Right atrium auricular region (tissue), 2 donors: Measurements from ENCODE around the gene FARSA. TPM values are rescaled to one million over a fixed set of nuclear protein-coding genes. Genes with fewer than 3 reads are reported as not detected.
A peak's percentile ranks its signal among the peaks of the same experiment; 100 is the strongest.

Experiments used
- DNase-seq: peaks from one replicate; pipeline ENCODE4 v3.0.0-alpha.2; 2019; ENCODE audit warnings: low spot score
- H3K27ac ChIP-seq, 2 donors: fragments of 200-600 bp; sonication (generic); 1 replicate in 1 of 2; 2 replicates in 1 of 2; pipeline ENCODE4 v1.5.1; 2016 to 2019
- H3K27me3 ChIP-seq, 2 donors: fragments of 200-600 bp; sonication (generic); one replicate each; pipeline versions ENCODE4 v1.5.1 to v1.6.0; 2017 to 2019
- H3K36me3 ChIP-seq: fragments of 200-600 bp; sonication (generic); one replicate; pipeline ENCODE4 v1.5.1; 2016
- H3K4me1 ChIP-seq, 2 donors: fragments of 200-600 bp; sonication (generic); one replicate each; pipeline versions ENCODE4 v1.5.1 to v1.6.0; 2017 to 2019
- H3K4me3 ChIP-seq, 2 donors: fragments of 200-600 bp; sonication (generic); 1 replicate in 1 of 2; 2 replicates in 1 of 2; pipeline ENCODE4 v1.5.1; 2017 to 2019; ENCODE audit warnings: mild to moderate bottlenecking in 1 of 2, moderate library complexity in 1 of 2
- H3K9me3 ChIP-seq, 2 donors: fragments of 200-600 bp; sonication (generic); one replicate each; pipeline ENCODE4 v1.5.1; 2019
- total RNA-seq, 2 donors: library from RNA; depleted of rRNA; stranded (reverse); fragments of >200 nt; gene quantifications; one replicate each; pipeline ENCODE4 v1.1.0, GENCODE V29; 2016
- TF ChIP-seq, protein P1 (sequence below), 2 donors: fragments of 200-600 bp; sonication (generic); IDR thresholded peaks; one replicate each; pipeline ENCODE4 v1.5.1; 2019; ENCODE audit warnings: antibody characterized with exemption in 2 of 2

Gene FARSA
- total RNA-seq, 2 donors from 2014 or later = 36.4 TPM

DNA sequence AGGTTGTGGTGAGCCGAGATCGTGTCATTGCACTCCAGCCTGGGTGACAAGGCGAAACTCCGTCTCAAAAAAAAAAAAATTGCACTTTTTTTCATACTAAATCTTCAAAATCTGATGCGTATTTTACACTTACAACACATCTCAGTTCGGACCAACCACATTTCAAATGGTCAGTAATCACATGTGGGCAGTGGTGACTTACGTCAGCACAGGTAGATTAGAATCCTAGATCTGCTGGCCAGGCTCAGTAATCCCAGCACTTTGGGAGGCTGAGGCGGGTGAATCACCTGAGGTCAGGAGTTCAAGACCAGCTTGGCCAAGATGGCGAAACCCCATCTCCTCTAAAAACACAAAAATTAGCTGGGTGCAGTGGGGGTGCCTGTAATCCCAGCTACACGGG, 1.6 kb upstream of the FARSA start:
- Histone ChIP-seq H3K4me1 (peaks cover 3 to 30% of the 10 kb centered on the region in 2 donors), H3K36me3 (peaks cover 12% of the 10 kb centered on the region), H3K4me3 (no peak overlapping the region), H3K27ac (no peak overlapping the region), H3K27me3 (no peaks in the 10 kb centered on the region), H3K9me3 (no peaks in the 10 kb centered on the region)
- no peak for DNase-seq
- TF ChIP-seq, protein P1, sequence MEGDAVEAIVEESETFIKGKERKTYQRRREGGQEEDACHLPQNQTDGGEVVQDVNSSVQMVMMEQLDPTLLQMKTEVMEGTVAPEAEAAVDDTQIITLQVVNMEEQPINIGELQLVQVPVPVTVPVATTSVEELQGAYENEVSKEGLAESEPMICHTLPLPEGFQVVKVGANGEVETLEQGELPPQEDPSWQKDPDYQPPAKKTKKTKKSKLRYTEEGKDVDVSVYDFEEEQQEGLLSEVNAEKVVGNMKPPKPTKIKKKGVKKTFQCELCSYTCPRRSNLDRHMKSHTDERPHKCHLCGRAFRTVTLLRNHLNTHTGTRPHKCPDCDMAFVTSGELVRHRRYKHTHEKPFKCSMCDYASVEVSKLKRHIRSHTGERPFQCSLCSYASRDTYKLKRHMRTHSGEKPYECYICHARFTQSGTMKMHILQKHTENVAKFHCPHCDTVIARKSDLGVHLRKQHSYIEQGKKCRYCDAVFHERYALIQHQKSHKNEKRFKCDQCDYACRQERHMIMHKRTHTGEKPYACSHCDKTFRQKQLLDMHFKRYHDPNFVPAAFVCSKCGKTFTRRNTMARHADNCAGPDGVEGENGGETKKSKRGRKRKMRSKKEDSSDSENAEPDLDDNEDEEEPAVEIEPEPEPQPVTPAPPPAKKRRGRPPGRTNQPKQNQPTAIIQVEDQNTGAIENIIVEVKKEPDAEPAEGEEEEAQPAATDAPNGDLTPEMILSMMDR (IDR thresholded peaks at IDR 0.05) = no peak

DNA sequence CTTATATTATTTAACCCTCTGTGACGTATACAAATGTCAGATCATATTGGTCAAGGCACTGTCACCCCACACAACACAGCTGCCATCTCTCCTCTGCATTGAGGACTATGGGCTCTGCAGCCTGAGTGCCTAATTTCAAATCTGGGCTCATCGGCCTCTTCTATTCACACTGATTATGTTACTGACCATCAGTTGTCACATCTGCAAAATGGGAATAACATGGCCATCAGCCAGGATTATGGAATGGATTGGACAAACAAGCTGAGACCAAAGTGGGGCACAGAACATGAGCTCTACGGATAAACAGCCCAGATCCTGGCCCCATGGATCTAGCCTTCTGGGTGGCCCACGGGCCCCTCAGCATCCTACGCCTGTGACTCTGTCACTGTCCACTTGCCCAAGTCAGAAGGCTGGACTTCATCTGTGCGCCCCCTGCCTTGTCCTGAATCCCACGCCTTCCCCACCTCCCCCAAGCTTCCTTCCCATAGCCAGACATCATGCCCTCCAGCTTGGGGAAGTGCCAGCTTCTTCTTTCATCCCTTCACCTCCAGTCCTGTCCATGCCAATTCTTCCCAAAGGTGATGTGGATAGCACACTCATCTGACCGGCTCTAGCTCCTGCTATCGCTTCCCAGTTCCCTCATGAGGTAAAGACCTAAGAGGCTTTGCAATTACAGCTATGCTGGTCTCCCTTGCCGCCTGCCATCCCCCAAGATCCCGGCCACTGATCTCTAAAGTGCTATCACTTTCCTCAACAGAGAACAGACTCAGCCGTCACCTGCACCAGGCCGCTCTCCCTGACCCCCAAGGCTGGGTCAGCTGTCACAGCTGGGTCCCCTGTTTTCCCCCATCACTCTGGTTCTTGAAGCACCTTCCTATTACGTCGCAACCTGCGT, 872 bp downstream of the FARSA start:
- Histone ChIP-seq H3K4me1 (peaks cover 3 to 17% of the 10 kb centered on the region in 2 donors), H3K27ac (peak overlapping the region; percentile 86 to 87), H3K36me3 (peaks cover 30% of the 10 kb centered on the region), H3K9me3 (no peaks in the 10 kb centered on the region), H3K27me3 (no peaks in the 10 kb centered on the region), H3K4me3 (peak overlapping the region; percentile 91 to 98)
- no peak for DNase-seq
- TF ChIP-seq, protein P1 (IDR thresholded peaks at IDR 0.05) = no peak

DNA sequence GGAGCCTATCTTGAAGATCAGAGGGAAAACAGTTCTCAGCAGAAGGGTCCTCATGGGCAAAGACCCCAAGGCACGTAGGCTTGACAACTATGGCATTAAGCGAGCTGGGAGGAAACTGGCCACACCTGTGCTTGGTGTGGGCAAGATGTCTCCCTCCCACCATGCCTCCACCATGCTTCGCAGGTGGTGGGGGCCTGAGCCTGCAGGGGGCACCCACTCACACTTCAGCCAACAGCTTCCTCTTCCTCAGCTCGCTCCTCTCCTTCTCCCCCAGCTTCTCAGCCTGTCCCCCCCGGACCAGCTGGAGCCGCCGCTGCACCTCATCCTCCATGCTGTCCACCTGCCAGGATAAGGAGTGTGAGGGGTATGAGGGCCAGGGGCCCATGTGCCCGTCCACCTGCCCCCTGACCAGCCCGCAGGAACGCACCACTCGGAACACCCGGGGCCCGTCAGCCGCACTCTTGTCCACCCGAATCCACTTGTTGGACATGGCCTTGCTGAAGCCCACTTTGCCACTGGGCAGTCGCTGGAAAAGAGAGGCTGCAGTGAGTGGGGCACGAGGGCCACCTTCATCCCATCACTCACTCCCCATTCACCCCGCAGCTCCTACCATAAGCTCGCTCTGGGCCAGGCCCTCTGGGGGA, 3.4 kb downstream of the FARSA start:
- H3K27ac ChIP-seq = no peak overlapping the region
- H3K36me3 ChIP-seq = peaks cover 54% of the 10 kb centered on the region
- H3K9me3 ChIP-seq = no peaks in the 10 kb centered on the region
- H3K4me1 ChIP-seq = peaks cover 3 to 12% of the 10 kb centered on the region in 2 donors
- no peak overlapping the region for H3K4me3 ChIP-seq
- H3K27me3 ChIP-seq = no peaks in the 10 kb centered on the region
- no peak for DNase-seq
- TF ChIP-seq, protein P1 (IDR thresholded peaks at IDR 0.05) = no peak

DNA sequence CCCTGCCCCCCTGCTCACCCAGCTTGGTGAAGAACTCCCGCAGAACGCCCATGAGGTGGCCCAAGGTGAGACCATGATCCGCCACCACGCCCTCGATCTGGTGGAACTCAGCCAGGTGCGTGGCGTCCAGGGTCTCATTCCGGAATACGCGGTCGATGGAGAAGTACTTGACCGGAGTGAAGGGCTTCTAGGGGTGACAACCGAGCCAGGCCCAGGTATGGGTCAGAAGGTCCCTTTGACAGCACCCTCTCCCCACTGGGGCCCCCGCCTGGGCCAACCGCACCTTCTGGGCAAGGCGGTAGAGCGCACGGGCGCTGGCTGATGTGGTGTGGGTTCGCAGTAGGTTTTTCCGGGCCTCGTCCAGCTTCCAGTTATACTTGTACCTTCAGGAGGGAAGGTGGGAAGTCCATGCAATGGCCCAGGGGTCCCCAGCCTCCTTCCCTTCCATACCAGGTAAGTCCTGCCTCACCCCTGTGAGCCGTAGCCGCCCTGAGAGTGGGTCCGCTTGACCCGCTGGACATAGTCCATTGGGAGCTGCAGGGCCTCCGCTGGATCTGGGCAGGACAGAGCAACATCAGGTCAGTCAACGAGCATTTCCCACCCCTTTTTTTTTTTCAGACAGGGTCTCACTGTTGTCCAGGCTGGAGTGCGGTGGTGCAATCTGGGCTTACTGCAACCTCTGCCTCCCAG, 8.7 kb downstream of the FARSA start:
- no peak for DNase-seq
- Histone ChIP-seq H3K27ac (no peak overlapping the region), H3K4me1 (no peaks in the 10 kb centered on the region), H3K4me3 (no peak overlapping the region), H3K36me3 (peaks cover 72% of the 10 kb centered on the region), H3K27me3 (no peaks in the 10 kb centered on the region), H3K9me3 (no peaks in the 10 kb centered on the region)
- TF ChIP-seq, protein P1 (IDR thresholded peaks at IDR 0.05) = no peak

DNA sequence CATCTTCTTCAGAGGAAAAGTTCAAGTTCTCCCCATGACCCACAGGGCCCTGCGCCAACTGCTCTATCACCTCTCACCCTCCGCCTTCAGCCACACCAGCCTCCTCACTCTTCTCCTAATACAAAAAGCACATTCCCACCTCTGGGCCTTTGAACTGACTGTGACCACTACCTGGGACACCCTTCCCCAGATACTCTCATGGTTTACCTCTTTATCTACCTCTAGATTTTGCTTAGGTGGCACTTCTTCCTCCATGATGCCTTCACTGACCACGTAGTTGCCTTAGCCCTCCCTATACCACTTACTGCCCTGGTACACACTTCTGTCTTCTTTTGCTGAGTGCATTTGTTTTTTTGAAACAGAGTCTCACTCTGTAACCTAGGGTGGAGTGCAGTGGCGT, 10.6 kb downstream of the FARSA start:
- no peak for DNase-seq
- peaks cover 56% of the 10 kb centered on the region for H3K36me3 ChIP-seq
- H3K4me3 ChIP-seq = no peak overlapping the region
- peaks cover 0 to 3% of the 10 kb centered on the region in 2 donors for H3K4me1 ChIP-seq
- no peaks in the 10 kb centered on the region for H3K27me3 ChIP-seq
- TF ChIP-seq, protein P1 (IDR thresholded peaks at IDR 0.05) = no peak
- no peaks in the 10 kb centered on the region for H3K9me3 ChIP-seq
- no peak overlapping the region for H3K27ac ChIP-seq
